ENCODE measurements around the gene SEMA5A. TPM values are rescaled to one million over a fixed set of nuclear protein-coding genes. Genes with fewer than 3 reads are reported as not detected.

SEMA5A gene
- total and polyA plus RNA-seq, 4 experiments from 2014 or later, result 1.1 to 4.5 (median 2.4) TPM

DNA sequence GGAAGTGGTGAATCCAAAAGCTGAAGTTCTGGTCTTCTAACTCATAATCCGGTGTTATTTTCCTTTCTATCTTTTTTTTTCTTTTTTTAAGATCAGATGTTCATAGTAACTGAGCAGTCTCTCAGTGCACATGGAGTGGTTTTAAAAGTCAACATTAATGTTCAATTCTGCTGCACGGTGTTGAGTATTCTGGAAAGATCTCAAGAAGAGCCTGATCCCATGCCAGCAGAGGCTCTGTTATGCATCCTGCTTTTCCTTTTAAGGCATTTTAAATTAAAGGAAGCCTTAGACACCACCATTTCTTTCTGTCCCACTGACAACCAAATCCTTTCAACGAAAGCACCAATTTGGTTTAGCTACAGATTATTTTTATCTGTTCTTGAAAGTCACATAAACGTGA lies 33.4 kb downstream of the SEMA5A start:
- DNase-seq, result no peak
- no peaks in the 10 kb centered on the region for H3K4me1 ChIP-seq (ENCODE audit: insufficient read depth, low read length)
- H3K9me3 ChIP-seq (ENCODE audit: control insufficient read depth in 1 of 2, low read length in 2 of 2), result no peaks in the 10 kb centered on the region
- H3K27ac Mint-ChIP-seq, result no peak overlapping the region
- no peaks in the 10 kb centered on the region for H3K27me3 ChIP-seq (ENCODE audit: insufficient read depth, low read length)
- intact Hi-C loops (cut with micrococcal nuclease), result no loop called here
- no peaks in the 10 kb centered on the region for H3K27me3 Mint-ChIP-seq
- H3K4me3 ChIP-seq (ENCODE audit: low read length in 2 of 2), result no peak overlapping the region
- H3K36me3 ChIP-seq (ENCODE audit: insufficient read depth, low read length), result no peaks in the 10 kb centered on the region
- H3K9me3 Mint-ChIP-seq, result peaks cover 0 to 7% (median under 1%) of the 10 kb centered on the region in 8 donors
- no peak overlapping the region for H3K27ac ChIP-seq (ENCODE audit: low read depth, low read length)
- ChIA-PET POLR2A (ENCODE audit: partially characterized antibody) (no interaction called here), CTCF (ENCODE audit: partially characterized antibody) (no interaction called here)
- no peaks in the 10 kb centered on the region for H3K4me1 Mint-ChIP-seq
- H3K36me3 Mint-ChIP-seq, result no peaks in the 10 kb centered on the region
- H3K4me3 Mint-ChIP-seq, result no peak overlapping the region

GRCh38 chr5:9507974-9508373 lies 37.9 kb downstream of the SEMA5A start:
- Mint-ChIP-seq H3K27me3 (no peaks in the 10 kb centered on the region), H3K36me3 (no peaks in the 10 kb centered on the region), H3K4me3 (no peak overlapping the region), H3K4me1 (no peaks in the 10 kb centered on the region), H3K9me3 (peaks cover 0 to 7% (median under 1%) of the 10 kb centered on the region in 8 donors), H3K27ac (no peak overlapping the region)
- H3K27me3 ChIP-seq (ENCODE audit: insufficient read depth, low read length), result no peaks in the 10 kb centered on the region
- no peak overlapping the region for H3K27ac ChIP-seq (ENCODE audit: low read depth, low read length)
- no peaks in the 10 kb centered on the region for H3K9me3 ChIP-seq (ENCODE audit: control insufficient read depth in 1 of 2, low read length in 2 of 2)
- intact Hi-C loops (cut with micrococcal nuclease), result no loop called here
- H3K4me1 ChIP-seq (ENCODE audit: insufficient read depth, low read length), result no peaks in the 10 kb centered on the region
- POLR2A ChIA-PET (ENCODE audit: partially characterized antibody), result no interaction called here
- no peaks in the 10 kb centered on the region for H3K36me3 ChIP-seq (ENCODE audit: insufficient read depth, low read length)
- DNase-seq, result no peak
- no peak overlapping the region for H3K4me3 ChIP-seq (ENCODE audit: low read length in 2 of 2)
- CTCF ChIA-PET (ENCODE audit: partially characterized antibody), result no interaction called here

DNA sequence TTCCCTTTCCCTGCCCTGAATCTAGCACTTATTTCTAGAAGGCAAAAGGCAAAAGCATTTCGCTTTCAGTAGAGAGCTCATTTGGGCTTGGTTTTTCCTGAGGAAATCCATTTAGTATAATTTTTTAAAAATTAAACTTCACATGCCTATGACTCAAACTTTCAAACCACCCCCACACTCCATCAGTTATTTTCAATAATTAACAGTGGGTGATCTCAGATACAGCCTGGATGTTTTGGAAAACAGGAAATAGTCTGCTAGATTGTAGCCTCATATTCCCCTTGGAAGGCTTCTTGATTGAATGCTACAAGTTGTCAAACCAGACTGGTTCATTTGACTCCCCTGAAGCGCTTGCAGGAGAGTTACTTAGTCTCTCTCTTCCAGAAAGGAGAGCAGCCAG lies 40.6 kb downstream of the SEMA5A start:
- peaks cover 0 to 7% (median under 1%) of the 10 kb centered on the region in 8 donors for H3K9me3 Mint-ChIP-seq
- POLR2A ChIA-PET (ENCODE audit: partially characterized antibody), result no interaction called here

DNA sequence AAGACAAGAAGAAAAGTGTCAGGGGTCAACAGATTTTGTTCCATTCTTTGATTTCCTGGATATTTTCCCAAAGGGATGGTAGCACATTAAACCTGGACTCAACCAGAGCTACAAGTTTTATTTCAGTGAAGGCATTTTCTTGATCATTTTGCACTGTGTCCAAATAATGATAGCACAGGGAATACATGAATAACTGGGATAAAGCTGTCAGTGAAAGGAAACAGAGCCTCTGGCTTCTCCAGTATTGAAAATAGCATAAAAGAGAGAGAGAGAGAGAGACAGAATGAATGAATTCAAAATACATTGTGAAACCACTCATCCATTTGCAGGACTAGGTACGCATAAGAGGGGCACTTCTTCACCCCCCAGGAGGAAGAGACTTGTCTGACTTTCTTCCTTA lies 43.0 kb downstream of the SEMA5A start:
- Mint-ChIP-seq H3K9me3 (peaks cover 0 to 3% (median 0%) of the 10 kb centered on the region in 8 donors), H3K4me3 (no peak overlapping the region), H3K4me1 (no peaks in the 10 kb centered on the region), H3K36me3 (no peaks in the 10 kb centered on the region), H3K27ac (no peak overlapping the region), H3K27me3 (no peaks in the 10 kb centered on the region)
- Histone ChIP-seq H3K27me3 (ENCODE audit: insufficient read depth, low read length) (no peaks in the 10 kb centered on the region), H3K4me3 (ENCODE audit: low read length in 2 of 2) (no peak overlapping the region), H3K27ac (ENCODE audit: low read depth, low read length) (no peak overlapping the region), H3K9me3 (ENCODE audit: control insufficient read depth in 1 of 2, low read length in 2 of 2) (no peaks in the 10 kb centered on the region), H3K36me3 (ENCODE audit: insufficient read depth, low read length) (no peaks in the 10 kb centered on the region), H3K4me1 (ENCODE audit: insufficient read depth, low read length) (no peaks in the 10 kb centered on the region)
- ChIA-PET CTCF (ENCODE audit: partially characterized antibody) (no interaction called here), POLR2A (ENCODE audit: partially characterized antibody) (no interaction called here)
- intact Hi-C loops (cut with micrococcal nuclease), result no loop called here
- no peak for DNase-seq

More for the DNA sequence above, 40.6 kb downstream of the SEMA5A start:
- Histone ChIP-seq H3K4me3 (ENCODE audit: low read length in 2 of 2) (no peak overlapping the region), H3K27ac (ENCODE audit: low read depth, low read length) (no peak overlapping the region), H3K27me3 (ENCODE audit: insufficient read depth, low read length) (no peaks in the 10 kb centered on the region), H3K4me1 (ENCODE audit: insufficient read depth, low read length) (no peaks in the 10 kb centered on the region), H3K36me3 (ENCODE audit: insufficient read depth, low read length) (no peaks in the 10 kb centered on the region), H3K9me3 (ENCODE audit: control insufficient read depth in 1 of 2, low read length in 2 of 2) (no peaks in the 10 kb centered on the region)
- Mint-ChIP-seq H3K4me3 (no peak overlapping the region), H3K36me3 (no peaks in the 10 kb centered on the region), H3K4me1 (no peaks in the 10 kb centered on the region), H3K27me3 (no peaks in the 10 kb centered on the region), H3K27ac (no peak overlapping the region)
- CTCF ChIA-PET (ENCODE audit: partially characterized antibody), result no interaction called here
- no peak for DNase-seq
- intact Hi-C loops (cut with micrococcal nuclease), result no loop called here

DNA sequence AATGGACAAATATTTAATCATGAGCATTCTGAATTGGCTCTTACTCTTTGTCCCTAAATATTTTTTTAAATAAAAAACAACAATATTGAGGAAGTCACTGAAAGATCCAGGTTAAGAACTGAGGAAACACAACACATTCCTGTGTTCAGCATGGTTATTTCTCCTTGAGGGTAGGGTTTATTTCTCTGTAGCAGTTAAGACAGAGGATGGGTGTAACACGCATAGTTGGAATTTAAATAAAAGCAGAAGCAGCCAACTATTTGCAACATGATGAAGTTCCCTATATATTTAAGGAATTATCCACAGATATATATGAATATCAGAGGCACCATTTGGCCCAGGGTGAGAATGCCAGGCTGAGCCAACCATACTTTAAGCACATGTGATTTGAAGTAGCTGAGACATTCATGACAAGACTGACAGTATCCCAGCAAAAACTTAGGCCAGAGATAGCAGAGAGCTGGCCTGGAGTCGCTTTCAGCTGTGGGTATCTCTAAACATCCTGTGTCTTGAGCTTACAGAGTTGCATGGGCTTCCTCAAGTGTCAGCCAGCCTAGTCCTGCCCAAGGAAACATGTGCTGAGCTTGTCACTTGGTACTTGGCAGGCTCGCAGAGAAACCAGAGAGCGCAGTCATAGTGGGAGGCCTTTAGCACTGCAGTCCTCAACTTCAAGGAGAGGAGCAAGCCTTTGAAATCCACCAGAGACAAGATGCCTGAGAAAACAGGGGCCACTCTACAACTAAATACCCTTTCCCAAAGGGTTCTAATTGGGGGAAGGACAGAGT lies 43.6 kb downstream of the SEMA5A start:
- Histone ChIP-seq H3K27me3 (ENCODE audit: insufficient read depth, low read length) (no peaks in the 10 kb centered on the region), H3K4me3 (ENCODE audit: low read length in 2 of 2) (no peak overlapping the region), H3K27ac (ENCODE audit: low read depth, low read length) (no peak overlapping the region), H3K36me3 (ENCODE audit: insufficient read depth, low read length) (no peaks in the 10 kb centered on the region), H3K4me1 (ENCODE audit: insufficient read depth, low read length) (no peaks in the 10 kb centered on the region), H3K9me3 (ENCODE audit: control insufficient read depth in 1 of 2, low read length in 2 of 2) (no peaks in the 10 kb centered on the region)
- ChIA-PET POLR2A (ENCODE audit: partially characterized antibody) (no interaction called here), CTCF (ENCODE audit: partially characterized antibody) (no interaction called here)
- DNase-seq, result no peak
- intact Hi-C loops (cut with micrococcal nuclease), result no loop called here
- no peaks in the 10 kb centered on the region for H3K27me3 Mint-ChIP-seq
- H3K36me3 Mint-ChIP-seq, result no peaks in the 10 kb centered on the region
- H3K27ac Mint-ChIP-seq, result no peak overlapping the region
- H3K4me1 Mint-ChIP-seq, result no peaks in the 10 kb centered on the region
- no peak overlapping the region for H3K4me3 Mint-ChIP-seq
- H3K9me3 Mint-ChIP-seq, result peaks cover 0 to 3% (median 0%) of the 10 kb centered on the region in 8 donors

DNA sequence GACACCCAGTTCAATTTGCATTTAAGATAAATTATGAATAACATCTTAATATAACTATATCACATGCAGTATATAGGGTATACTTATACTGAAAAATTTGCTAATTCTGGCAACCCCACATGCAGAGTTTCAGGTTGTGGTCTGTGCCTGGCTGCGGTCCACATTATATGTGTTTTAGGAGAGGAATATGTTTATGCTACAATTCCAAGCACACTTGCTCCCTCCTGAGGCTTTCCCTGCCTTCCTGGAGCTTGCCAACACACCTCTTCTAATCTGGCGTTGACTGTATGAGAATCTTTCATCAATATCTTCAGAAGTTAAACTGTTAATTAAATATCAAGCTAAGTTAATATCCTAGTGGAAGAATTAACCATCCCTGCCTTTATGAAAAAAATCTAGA lies 45.2 kb downstream of the SEMA5A start:
- CTCF ChIA-PET (ENCODE audit: partially characterized antibody), result no interaction called here
- Mint-ChIP-seq H3K27ac (no peak overlapping the region), H3K36me3 (no peaks in the 10 kb centered on the region), H3K4me1 (no peaks in the 10 kb centered on the region), H3K9me3 (peaks cover 0 to 3% (median 0%) of the 10 kb centered on the region in 8 donors), H3K4me3 (no peak overlapping the region), H3K27me3 (no peaks in the 10 kb centered on the region)
- Histone ChIP-seq H3K4me1 (ENCODE audit: insufficient read depth, low read length) (no peaks in the 10 kb centered on the region), H3K36me3 (ENCODE audit: insufficient read depth, low read length) (no peaks in the 10 kb centered on the region), H3K27me3 (ENCODE audit: insufficient read depth, low read length) (no peaks in the 10 kb centered on the region), H3K9me3 (ENCODE audit: control insufficient read depth in 1 of 2, low read length in 2 of 2) (no peaks in the 10 kb centered on the region), H3K4me3 (ENCODE audit: low read length in 2 of 2) (no peak overlapping the region), H3K27ac (ENCODE audit: low read depth, low read length) (no peak overlapping the region)
- POLR2A ChIA-PET (ENCODE audit: partially characterized antibody), result no interaction called here
- no peak for DNase-seq
- intact Hi-C loops (cut with micrococcal nuclease), result no loop called here

DNA sequence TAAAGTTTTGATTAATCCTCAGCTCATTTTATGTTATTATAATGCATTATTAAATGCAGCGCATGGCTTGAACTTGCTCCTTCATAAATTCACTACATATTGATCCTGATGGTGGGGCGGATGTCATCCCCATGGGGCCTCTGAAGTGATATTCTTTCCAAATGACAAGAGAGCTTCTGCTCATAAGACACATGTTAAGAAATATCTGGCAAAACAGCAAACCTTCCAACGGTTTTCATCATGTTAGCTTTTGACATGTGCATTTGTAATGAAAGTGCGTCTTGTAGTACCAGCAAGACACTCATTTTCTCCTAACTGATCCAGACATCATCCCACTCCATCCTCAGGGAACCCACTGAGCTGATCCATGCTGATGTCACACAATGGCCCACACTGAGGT lies 45.7 kb downstream of the SEMA5A start:
- Mint-ChIP-seq H3K9me3 (peaks cover 0 to 3% (median 0%) of the 10 kb centered on the region in 8 donors), H3K27me3 (no peaks in the 10 kb centered on the region), H3K4me3 (no peak overlapping the region), H3K36me3 (no peaks in the 10 kb centered on the region), H3K27ac (no peak overlapping the region), H3K4me1 (no peaks in the 10 kb centered on the region)
- DNase-seq, result no peak
- Histone ChIP-seq H3K4me3 (ENCODE audit: low read length in 2 of 2) (no peak overlapping the region), H3K27me3 (ENCODE audit: insufficient read depth, low read length) (no peaks in the 10 kb centered on the region), H3K36me3 (ENCODE audit: insufficient read depth, low read length) (no peaks in the 10 kb centered on the region), H3K27ac (ENCODE audit: low read depth, low read length) (no peak overlapping the region), H3K4me1 (ENCODE audit: insufficient read depth, low read length) (no peaks in the 10 kb centered on the region), H3K9me3 (ENCODE audit: control insufficient read depth in 1 of 2, low read length in 2 of 2) (no peaks in the 10 kb centered on the region)
- intact Hi-C loops (cut with micrococcal nuclease), result no loop called here
- ChIA-PET CTCF (ENCODE audit: partially characterized antibody) (no interaction called here), POLR2A (ENCODE audit: partially characterized antibody) (no interaction called here)

DNA sequence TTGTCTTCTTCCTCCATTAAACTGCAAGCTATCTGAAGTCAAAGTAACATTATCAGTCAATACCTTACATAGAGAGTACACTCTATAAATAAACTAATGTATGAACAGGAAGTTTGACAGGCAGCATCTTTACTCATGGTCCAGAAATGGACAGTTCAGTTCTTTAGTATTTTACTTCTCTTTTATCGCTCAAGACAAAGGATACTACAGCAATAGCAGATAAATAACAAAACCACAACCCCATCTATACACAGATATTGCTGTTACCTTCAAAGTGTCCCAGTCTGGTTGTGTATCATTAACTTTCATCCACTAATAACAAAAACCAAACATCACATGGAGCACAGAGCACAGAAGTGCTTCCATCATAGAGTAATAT lies 46.4 kb downstream of the SEMA5A start:
- Mint-ChIP-seq H3K9me3 (peaks cover 0 to 3% (median 0%) of the 10 kb centered on the region in 8 donors), H3K27ac (no peak overlapping the region)
- intact Hi-C loops (cut with micrococcal nuclease), result no loop called here

More for the DNA sequence above, 46.4 kb downstream of the SEMA5A start:
- Histone ChIP-seq H3K36me3 (ENCODE audit: insufficient read depth, low read length) (no peaks in the 10 kb centered on the region), H3K9me3 (ENCODE audit: control insufficient read depth in 1 of 2, low read length in 2 of 2) (no peaks in the 10 kb centered on the region), H3K27ac (ENCODE audit: low read depth, low read length) (no peak overlapping the region), H3K4me3 (ENCODE audit: low read length in 2 of 2) (no peak overlapping the region), H3K4me1 (ENCODE audit: insufficient read depth, low read length) (no peaks in the 10 kb centered on the region), H3K27me3 (ENCODE audit: insufficient read depth, low read length) (no peaks in the 10 kb centered on the region)
- Mint-ChIP-seq H3K4me3 (no peak overlapping the region), H3K27me3 (no peaks in the 10 kb centered on the region), H3K4me1 (no peaks in the 10 kb centered on the region), H3K36me3 (no peaks in the 10 kb centered on the region)
- DNase-seq, result no peak
- ChIA-PET POLR2A (ENCODE audit: partially characterized antibody) (no interaction called here), CTCF (ENCODE audit: partially characterized antibody) (no interaction called here)

All from CD4-positive, alpha-beta memory T cell (primary cell).